CD4-positive, alpha-beta T cell treated with Interleukin-12 subunit alpha and Interleukin-12 subunit beta, for 1 hour (primary cell): Measurements from ENCODE around the gene ZSCAN12.
A peak's percentile ranks its signal among the peaks of the same experiment; 100 is the strongest.

ENCODE experiments used
- DNase-seq: peaks from one replicate; pipeline ENCODE4 v3.0.0-alpha.2; 2020

The ZSCAN12 gene

DNA sequence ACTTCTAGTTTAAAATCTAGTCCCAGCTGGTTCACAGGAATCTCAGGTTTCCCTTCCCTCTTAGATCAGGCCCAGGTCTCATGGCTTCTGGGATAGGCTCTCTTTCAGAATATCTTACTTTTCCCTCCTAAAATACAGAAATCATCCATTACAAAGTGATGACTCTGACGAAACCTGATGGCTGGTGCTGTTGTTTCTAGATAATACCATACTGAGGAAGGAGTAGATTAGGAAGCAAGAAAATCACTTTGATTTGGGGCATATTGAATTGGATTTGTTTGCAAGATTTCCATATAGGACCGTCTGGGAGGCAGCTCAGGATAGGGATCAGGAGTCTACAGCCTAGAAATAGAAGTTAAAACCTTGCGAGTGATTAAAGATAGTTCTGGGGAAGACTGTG is 46.2 kb downstream of the ZSCAN12 start:
- DNase-seq = no peak

DNA sequence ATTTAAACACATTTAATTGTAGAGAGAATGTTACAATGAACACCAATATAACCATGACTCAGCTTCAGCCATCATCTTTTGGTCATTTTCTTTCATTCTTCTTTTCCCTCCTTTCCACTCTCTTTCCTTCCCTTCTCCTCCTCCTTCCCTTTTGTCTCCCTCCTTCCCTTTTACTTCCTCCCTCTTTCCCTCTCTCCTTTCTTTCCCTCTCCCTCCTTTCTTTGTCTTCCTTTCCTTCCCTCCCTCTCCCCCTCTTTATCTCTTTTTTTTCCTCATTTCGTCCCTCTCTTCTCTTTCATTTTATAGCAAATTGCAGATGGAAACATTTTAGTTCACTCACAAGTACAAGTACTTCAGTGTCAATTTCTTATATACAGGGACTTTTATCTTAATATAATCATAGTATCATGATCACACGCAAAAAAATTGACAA is 48.0 kb downstream of the ZSCAN12 start:
- DNase-seq = no peak

DNA sequence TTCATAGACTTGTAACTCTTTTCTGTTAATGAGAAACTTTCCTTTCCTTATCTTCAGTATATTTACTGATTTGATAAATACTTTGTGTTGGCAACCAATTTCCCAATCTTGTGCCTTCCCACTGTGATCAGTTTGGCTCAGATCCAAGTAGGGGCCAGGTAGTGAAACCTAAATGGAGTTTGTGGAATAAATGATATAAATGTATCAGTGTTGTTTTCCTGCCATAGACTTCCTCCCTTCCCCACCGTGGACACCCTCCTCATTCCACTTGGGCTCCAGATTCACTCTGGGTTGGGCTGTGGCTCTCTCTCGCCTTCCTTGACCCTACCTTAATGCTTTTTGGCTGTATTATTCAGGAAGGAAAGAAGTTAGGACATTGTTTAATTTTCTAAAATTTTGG is 48.5 kb downstream of the ZSCAN12 start:
- no peak for DNase-seq

DNA sequence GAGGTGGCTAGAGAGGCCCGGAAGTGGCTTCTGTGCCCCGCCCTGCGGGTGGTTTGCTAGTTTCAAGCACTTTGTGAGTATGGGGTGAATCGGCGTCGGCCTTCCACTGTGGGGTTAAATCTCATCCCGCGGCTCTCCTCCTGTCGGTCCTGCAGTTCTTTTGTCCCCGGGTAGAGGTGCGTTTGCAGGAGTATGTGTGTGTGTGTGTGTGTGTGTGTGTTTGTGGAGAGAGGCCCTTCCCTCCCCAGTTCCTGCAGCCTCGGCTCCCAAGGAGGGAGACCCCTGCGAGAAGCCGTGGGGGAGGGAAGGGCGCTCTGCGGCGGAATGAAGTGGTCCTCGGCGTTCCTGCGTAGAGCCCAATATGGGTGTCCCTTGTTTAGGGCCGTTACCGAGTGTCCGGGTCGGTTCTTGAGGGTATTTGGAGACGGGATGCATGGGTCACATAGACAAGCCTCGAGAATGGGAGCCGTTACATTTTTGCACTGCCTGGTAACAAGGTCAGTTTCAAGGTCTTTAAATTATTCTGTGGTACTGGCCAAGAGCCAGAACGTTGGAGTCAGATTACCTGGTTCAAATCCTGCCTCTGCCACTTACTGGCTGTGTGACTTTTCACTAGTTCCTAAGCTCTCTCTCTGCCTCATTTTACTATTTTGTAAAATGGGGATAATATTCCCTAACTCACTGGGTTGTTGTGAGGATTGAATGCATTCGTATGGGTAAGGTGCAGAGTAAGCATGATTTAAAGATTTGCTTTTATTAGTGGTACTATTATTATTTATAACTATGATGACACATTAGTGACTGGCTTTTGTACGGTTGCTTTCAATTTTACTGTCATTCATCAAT is 49.4 kb downstream of the ZSCAN12 start, which contains the start of gene ZKSCAN3:
TSS of gene ZKSCAN3 (plus strand) at position 56 of the 846 bp plus-strand sequence. CDS start 9,640 bp downstream, outside the sequence.
- DNase-seq = peak; percentile 84

DNA sequence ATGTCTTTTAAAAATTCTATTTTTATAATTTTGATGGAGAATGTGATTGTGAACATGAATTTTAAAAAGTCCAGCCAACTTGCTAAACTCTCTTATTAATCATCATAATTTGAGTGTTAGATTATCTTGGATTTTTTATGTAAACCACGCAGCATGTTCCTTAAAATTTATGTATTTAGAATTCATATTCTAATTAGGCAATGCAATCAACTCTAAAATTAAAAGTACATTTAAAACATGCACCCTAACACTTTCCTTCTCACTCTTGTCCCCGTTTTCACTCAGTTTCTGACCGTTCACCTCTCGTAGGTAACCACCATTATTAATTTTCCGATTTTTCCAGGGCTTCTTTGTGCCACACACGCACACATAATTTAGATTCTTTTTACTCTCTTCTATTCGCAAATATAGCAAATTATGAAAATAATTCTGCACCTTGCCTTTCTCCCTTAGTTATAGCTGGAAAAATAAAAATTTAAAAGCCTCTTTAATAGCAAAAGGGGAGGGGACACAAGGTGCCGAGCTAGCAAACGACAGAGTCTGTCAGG is 50.1 kb downstream of the ZSCAN12 start:
- no peak for DNase-seq

DNA sequence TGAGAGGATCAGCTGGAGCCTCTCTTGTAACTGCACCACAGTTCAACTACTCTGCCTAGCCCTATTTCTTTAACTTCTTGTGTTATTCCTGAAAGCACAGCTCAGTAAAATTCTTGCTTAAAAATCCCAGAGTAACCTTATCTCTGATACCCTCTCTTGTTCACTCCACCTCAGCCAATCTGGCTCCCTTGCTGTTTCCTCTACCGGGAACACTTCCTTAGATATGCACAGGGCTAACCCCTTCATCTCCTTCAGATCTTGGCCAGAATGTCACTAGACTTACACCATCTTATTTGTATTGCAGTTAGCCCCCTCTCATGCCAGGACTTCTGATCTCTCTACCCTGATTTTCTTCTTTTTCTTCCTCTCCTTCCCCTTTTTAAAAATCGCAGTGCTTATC is 52.4 kb downstream of the ZSCAN12 start:
- DNase-seq = no peak

DNA sequence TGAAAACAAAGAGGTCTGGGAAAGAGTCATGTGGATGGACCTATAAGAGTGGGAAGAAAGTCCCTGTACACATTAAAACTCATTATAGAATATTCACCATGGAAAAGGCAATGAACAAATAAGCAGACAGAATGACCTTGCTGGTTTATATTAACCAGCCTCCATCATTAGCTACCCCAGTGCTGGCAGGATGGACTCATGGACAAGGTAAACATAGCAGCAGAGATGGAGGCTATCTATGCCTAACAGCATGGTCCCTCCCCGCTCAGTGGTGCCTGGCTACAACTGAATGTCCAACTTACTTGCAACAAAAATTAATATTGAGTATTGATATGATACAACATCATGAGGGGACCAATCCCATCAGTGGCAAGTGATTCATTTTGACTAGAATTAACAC is 54.3 kb downstream of the ZSCAN12 start:
- DNase-seq = no peak

DNA sequence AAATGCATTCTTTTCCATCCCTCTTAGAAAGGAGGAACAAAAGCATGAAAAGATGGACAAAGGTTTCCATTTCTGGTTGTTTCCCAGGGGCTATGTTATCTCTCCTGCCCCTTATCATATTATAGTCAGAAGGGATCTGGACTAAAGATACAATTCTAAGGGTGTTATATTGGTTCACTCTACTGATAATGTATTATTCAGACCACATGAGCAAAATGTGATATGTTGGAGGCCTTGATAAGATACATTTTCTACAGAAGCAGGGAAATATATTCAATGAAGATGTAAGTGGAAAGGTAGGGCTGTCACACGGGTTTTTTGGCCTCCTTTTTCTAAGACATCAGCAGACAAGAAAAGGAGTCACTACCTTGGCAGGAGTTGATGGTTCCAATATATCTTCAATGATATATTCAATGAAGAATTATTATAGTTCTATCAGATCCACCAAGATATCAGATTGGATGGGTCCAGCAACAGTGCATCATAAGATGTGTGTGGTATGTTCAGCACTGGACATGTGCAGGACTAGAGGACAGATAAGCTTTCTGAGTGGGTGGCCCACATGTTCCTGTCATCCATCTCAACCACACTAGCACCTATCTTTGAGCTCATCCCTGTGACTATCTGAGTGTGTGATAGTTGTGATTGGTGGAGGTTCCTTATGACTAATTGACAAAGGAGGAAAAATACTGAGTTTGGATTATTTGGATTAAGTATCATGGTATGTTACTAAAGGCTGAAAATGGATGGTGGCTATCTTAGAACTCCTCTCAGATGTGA is 55.5 kb downstream of the ZSCAN12 start:
- no peak for DNase-seq

DNA sequence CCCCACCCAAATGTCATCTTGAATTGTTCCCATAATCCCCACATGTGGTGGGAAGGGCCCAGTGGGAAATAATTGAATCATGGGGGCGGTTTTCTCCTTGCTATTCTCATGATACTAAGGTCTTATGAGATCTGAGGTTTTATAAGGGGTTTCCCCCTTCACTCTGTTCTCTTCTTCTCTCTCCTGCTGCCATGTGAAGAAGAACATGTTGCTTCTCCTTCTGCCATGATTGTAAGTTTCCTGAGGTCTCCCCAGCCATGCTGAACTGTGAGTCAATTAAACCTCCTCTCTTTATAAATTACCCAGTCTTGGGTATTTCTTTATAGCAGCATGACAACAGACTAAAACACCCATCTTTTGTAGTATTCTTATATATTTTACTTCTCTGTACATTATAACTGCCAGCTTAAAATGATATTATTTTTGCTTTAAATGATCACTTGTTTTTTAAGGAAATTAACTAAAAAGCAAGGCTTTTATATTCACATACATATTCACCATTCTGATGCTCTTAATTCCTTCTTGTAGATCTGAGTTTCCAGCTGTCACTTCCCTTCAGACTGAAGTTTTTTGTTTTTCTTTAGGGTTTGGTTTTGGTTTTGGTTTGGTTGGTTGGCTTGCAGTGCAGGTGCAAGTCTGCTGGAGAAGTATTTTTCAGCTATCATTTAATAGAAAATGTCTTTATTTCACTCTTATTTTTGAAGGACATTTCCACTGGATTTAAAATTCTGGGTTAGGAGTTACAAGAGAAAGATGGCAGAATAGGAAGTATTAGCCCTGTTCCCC is 59.0 kb downstream of the ZSCAN12 start:
- DNase-seq = no peak

DNA sequence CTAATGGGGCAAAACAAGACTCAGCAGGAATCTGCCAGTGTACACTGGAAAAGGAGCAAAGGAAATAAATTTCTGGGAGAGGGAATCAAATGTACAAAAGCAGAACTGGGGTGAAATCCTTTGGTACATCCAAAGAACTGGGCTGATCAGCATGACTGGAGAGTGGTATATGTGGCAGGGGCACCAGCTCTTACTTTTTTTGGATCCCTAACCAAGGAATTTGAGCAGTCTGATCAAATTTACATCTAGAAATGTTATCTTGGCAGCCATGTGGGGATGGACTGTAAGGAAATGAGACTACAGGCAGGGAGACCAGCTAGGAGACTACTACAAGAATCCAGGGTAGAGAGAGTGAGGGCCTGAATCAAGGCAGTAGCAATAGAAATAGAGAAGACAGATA is 62.4 kb downstream of the ZSCAN12 start:
- DNase-seq = no peak

DNA sequence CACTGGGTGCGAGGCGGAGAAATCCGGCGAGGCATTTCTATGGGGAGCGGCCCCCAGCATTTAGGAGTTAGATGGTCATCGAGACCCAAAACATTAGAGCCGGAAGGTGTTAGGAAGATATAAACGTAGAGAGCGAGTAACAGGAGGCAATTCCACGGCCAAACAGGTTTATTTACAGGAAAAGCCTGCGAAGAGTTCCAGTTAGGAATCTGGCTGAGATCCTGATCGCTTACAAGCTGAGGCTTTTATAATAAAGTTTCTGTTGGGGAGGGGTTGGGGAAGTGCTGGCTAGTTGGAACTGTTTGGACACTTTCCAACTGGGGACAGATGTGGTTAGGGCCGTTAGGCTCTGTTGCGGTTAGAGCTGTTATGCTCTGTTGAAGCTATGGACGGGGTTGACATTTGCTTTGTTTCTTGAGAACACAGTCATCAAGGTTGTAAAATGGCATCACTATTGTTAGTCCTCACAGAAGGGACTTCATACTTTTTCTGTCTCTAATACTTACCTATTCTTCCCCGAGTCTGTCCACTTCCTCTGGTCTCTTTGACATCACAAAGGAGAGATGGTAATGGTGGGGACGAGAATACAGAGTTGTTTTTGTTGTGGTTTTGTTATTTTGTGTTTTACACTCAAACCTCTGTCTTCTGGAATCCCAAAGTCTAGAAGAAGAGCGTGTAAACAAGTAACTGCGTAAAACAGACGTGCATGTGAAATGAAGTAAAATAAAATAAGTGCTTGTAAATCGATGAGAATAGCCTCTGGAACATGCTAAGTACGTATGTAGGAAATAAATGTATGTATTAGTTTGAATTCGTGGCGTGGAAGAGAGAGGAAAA is 63.0 kb downstream of the ZSCAN12 start:
- peak; percentile 50 for DNase-seq

DNA sequence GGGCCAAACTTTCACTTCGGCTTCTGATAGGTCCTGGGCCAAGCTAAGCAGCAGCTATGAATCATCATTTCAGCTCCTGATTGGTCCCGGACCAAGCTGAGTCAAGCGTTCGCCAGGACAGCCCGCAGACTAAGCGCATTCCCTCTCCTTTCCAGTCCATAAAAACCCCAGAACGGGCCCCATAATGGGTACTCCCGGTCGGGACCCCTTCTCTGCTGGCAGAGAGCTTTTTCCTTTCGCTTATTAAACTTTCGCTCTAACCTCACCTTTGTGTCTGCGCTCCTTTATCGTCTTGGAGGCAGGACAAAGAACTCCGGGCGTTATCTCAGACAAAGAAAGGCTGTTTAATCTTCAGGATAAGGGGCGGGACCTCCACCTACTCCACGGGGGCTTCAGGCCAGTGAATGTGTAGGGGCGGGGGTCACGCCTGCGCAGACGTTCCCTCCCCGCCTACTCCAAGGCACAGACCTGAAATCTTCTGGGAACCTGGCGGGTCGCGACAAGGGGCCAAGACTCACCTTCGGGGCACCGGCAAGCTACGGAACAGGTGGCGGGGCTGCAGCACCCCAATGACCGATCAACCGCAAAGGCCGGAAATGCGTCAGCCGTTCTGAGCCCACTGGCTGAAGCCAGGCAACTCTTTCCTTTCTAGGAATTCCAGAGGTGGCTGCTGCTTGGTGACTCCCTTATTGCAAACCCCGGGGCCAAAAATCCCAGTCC is 63.8 kb downstream of the ZSCAN12 start, which contains the start of gene ZSCAN31:
TSS of gene ZSCAN31 (minus strand) at position 585 of the 720 bp plus-strand sequence. CDS start 6,465 bp downstream, outside the sequence.
- DNase-seq = peak; percentile 91

DNA sequence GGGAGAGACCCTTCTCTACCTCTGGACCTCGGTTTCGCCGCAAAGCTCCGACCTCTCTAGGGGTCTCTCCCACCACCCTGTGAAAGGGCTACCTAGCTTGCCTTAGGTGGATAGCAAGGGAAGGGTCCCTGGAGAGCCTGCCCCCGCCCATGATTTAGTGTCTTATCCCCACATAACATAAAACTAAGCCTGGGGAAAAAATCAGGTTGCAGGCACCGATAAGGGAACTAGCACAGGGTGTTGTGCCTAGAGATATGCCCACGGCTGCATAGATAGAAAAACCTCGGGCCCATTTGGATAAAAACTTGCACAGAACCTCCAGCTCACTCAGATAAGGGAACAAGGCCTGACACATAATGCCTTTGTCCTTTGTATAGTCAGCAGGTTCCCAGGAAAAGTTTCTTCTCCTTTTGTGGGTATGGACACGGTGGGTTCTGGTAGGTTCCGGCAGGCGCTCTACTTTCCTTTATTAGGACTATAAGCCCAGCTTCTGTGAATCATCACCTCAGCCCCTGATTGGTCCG is 64.4 kb downstream of the ZSCAN12 start:
- DNase-seq = no peak

DNA sequence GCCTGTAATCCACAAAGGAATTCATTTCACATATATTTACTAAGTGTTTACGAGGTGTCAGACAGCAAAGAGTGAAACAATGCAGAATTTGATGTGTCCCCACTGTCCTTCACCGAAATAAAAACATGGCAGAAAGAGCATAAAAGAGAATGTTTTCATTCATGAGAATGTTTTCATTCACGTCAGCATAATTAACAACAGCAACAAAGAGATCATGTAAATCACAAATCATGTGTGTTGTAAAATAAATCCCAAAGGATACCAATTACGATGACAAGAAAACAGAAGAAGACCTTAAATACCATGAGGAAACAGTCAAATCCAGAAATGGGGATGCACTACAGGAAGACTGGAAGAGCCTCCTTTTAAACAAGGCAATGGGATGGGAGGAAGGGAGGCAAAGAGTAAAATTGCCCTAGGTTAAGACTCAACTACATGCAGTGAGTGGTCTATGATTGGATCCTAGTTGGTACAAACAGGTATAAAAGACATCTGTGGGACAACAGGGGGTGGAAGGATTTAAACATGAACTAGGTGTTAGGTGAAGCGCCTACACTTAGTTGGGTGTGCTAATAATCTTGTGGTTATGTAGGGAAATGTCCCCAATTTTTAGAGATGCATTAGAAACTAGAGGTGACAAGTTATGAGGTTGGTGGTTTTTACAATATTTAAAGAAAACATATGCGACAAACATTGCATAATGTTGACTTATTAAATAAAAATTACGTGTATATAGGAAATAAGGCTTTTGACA is 65.1 kb downstream of the ZSCAN12 start:
- no peak for DNase-seq

DNA sequence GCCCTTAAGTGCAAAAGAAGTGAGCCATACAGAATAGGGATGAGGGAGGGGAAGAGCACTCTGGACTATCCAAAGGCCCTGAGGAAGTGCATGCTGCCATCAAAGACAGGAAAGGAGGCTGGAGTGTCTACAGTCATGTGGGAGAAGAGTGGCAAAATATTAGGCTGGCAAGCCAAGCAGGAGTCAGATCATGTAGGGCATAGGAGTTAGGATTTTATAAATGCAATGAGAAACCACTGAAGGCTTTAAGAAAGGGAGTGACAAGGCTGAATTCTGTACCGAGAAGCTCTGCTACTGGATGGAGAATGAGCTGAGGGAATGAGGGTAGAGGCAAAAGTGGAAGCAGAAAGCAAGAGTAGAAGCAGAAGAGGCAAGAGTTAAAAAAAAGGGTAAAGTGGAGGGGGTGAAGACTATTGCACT is 65.9 kb downstream of the ZSCAN12 start:
- DNase-seq = no peak

DNA sequence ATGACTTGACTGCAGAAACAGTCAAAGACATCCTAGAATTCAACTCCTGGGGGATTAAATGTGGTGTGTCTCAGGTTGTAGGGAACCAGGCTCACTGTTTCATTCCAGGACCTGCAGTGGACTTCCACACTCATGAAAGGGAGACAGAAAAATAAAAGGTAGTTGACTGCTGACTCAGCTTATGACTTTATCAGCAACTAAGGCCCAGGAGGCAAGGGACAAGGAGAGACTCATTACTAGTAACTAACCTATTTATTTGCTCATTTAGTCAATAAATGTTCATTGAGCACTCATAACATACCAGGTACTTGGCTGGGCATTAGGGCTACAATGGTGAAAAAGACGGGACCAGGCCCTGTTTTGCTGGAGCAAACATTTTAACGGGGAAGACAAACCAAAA is 66.5 kb downstream of the ZSCAN12 start:
- DNase-seq = no peak

DNA sequence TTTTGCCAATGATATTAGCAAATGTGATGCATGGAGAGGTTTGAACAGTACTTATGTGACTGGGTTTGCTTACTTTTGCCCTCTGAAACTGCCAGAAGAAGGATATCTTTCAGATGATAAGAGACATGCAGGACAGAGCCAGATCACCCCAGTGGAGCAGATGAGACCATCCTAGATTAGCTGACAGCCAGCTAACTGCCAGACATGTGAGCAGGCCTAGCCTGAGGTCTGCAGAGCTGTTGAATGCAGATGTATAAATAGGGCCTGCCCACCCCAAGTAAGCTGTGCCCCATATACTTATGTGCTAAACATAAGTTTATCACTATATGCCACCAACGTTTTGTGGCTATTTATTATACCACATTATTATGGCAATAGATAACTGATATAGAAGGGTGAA is 69.5 kb downstream of the ZSCAN12 start:
- no peak for DNase-seq
